ENCODE data around the gene NPM3. TPM values are rescaled to one million over a fixed set of nuclear protein-coding genes. Genes with fewer than 3 reads are reported as not detected.

The NPM3 gene
- total and polyA plus RNA-seq, 2 of the 4 experiments (the other 2 are of a cell fraction), result 84.1 to 112 TPM

GRCh38 chr10:101785801-101786200, 2.6 kb upstream of the NPM3 start:
- Histone ChIP-seq H3K9me1 (ENCODE audit: insufficient read depth, low read length) (no peaks in the 10 kb centered on the region; the same call in 1 of the 2 replicates), H3K27me3 (ENCODE audit: control insufficient read depth, insufficient read depth, low read length) (no peaks in the 10 kb centered on the region), H3K9ac (ENCODE audit: low read depth, low read length) (no peak overlapping the region), H4K5ac (ENCODE audit: low read depth, low read length) (no peak overlapping the region), H3K27ac (ENCODE audit: insufficient read depth, low read length) (no peak overlapping the region), H3K23ac (ENCODE audit: low read depth, low read length) (no peak overlapping the region), H2AK5ac (ENCODE audit: low read depth, low read length) (no peak overlapping the region), H4K91ac (ENCODE audit: insufficient read depth, low read depth, low read length) (no peak overlapping the region), H3K56ac (ENCODE audit: extremely low read depth, insufficient read depth, low read length) (no peak overlapping the region), H3K4me2 (ENCODE audit: low read depth, low read length) (no peak overlapping the region), H4K8ac (ENCODE audit: low read depth in 2 of 2, low read length in 2 of 2) (no peak overlapping the region), H2BK5ac (ENCODE audit: low read depth, low read length, poor library complexity, severe bottlenecking) (no peak overlapping the region), H3K18ac (ENCODE audit: low read depth, low read length) (no peak overlapping the region), H3K4me3 (ENCODE audit: insufficient read depth, low read depth, low read length) (no peak overlapping the region), H2BK120ac (ENCODE audit: low read depth, low read length) (no peak overlapping the region), H4K20me1 (ENCODE audit: insufficient read depth, low read length) (peaks cover 13% of the 10 kb centered on the region), H3K4me1 (ENCODE audit: control insufficient read depth, insufficient read depth, low read length) (peaks cover 11% of the 10 kb centered on the region), H3K36me3 (ENCODE audit: control insufficient read depth, insufficient read depth, low read length) (peaks cover 35% of the 10 kb centered on the region), H2BK20ac (ENCODE audit: low read depth, low read length) (no peak overlapping the region), H3K9me3 (ENCODE audit: control insufficient read depth, insufficient read depth, low read length) (no peaks in the 10 kb centered on the region), H2BK15ac (ENCODE audit: low read depth, low read length) (no peak overlapping the region), H2AK9ac (replicated peaks; ENCODE audit: low read depth, low read length, poor library complexity) (no peak overlapping the region), H3K4ac (ENCODE audit: low read depth, low read length) (no peak overlapping the region), H2AFZ (replicated peaks; ENCODE audit: low read length, poor library complexity) (no peak overlapping the region), H3K14ac (replicated peaks; ENCODE audit: low read depth, low read length) (no peak overlapping the region), H3K79me1 (ENCODE audit: low read depth in 1 of 2, low read length in 2 of 2) (peaks cover 43 to 54% of the 10 kb centered on the region in 2 experiments)
- TF ChIP-seq FOS (IDR thresholded peaks at IDR 0.05; ENCODE audit: low read depth, low read length) (no peak), MAFK (IDR thresholded peaks at IDR 0.05; ENCODE audit: low read depth, low read length) (no peak), CTCF (conservative IDR thresholded peaks at IDR 0.05; ENCODE audit: low read depth, low read length) (no peak), SMC3 (IDR thresholded peaks at IDR 0.05; ENCODE audit: low read depth, low read length) (no peak), RAD21 (IDR thresholded peaks at IDR 0.05; ENCODE audit: low read length) (no peak), NFE2L2 (IDR thresholded peaks at IDR 0.05; ENCODE audit: low read depth, low read length) (no peak), ELK1 (IDR thresholded peaks at IDR 0.05; ENCODE audit: borderline replicate concordance, low read depth, low read length) (no peak), USF2 (IDR thresholded peaks at IDR 0.05; ENCODE audit: low read depth, low read length) (no peak), RCOR1 (IDR thresholded peaks at IDR 0.05; ENCODE audit: insufficient replicate concordance, low read length) (no peak), RFX5 (IDR thresholded peaks at IDR 0.05; ENCODE audit: low read depth, low read length) (no peak)
- intact Hi-C loops (cut with micrococcal nuclease) (loop anchor here (10.0 kb wide), 1 partner anchor 491 kb away; no protein-coding TSS in a partner anchor), in situ Hi-C loops (cut with MboI; ENCODE audit: low sequenced_read_pairs) (no loop called here), dilution Hi-C loops (cut with HindIII; ENCODE audit: low sequenced_read_pairs, unreplicated experiment) (no loop called here)
- ATAC-seq (ENCODE audit: low read depth), result no peak
- POLR2A ChIA-PET (ENCODE audit: unreplicated experiment), result no interaction called here
- no peak for DNase-seq
- CTCF ChIA-PET, result interaction anchor here (1.1 kb wide), 1 partner anchor 10 kb away, joined by 3 read pairs; no protein-coding TSS in a partner anchor
- 100% methylated on average over 1 of the region's 2 CpGs; no CpG with 5 or more reads in 1 of the 2 experiments for WGBS, 2 experiments (ENCODE audit: extremely low coverage in 2 of 2, insufficient read length in 1 of 2)
- no TSS peak for BruUV-seq (replicated peaks)
